GM13977 (cell line): Measurements from ENCODE around the gene ARHGEF1.
"Not testable (repeated sequence)": the region's sequence is repeated elsewhere in the genome, so short reads cannot be mapped to it uniquely, and the experiment has no call there.

ENCODE experiments used
- DNase-seq: peaks from one replicate; pipeline ENCODE4 v3.0.0; 2012; ENCODE audit warnings: low spot score
- in situ Hi-C: fragments of 300-500 bp; cut with MboI; formaldehyde crosslinking; loops from one replicate; pipeline ENCODE4 v1.12.0; 2022; ENCODE audit warnings: low sequenced_read_pairs, low pct_unique_long_range_greater_than_20kb, mixed read lengths, inconsistent platforms; ENCODE audit not compliant: unreplicated experiment
- TF ChIP-seq, protein P1 (sequence below): IDR thresholded peaks from 2 replicates; pipeline ENCODE4 v1.5.1; 2012; ENCODE audit warnings: mild to moderate bottlenecking, control low read depth; ENCODE audit not compliant: insufficient read depth; ENCODE audit errors: extremely low read depth, missing control alignments

The ARHGEF1 gene

DNA sequence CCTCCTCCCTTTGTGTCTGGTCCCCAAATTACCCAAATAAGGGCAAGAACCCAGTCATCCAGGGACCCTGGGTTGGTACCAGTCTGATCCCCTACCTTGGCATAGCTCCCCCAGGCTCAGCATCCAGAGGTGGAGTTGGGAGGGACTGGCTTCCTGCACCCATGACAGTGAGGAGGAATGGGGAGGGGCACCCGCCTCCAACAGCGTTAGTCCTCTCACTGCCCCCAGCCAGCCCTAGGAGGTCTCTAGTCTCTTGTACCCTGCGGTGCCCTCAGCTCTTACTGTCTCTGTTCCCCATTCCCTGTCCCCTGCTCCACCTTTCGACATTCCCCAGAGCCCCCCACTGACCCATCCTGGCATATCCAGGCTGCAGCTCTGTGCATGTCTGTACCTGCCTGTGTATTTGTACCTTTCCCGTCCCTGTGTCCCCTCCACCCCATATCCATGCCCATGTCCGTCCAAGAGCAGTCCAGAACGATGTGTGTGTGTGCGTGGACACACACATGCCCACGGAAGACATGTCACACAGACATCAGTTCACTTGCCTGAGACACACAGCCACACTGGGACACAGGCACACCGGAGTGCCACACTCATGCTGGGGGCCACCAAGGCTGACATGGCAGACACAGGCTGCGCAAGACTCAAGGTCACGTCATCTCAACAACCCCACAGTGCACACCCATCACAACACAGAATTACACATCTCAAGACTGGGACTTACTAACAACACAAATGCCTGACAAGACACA is 27.4 kb downstream of the ARHGEF1 start:
- TF ChIP-seq, protein P1, sequence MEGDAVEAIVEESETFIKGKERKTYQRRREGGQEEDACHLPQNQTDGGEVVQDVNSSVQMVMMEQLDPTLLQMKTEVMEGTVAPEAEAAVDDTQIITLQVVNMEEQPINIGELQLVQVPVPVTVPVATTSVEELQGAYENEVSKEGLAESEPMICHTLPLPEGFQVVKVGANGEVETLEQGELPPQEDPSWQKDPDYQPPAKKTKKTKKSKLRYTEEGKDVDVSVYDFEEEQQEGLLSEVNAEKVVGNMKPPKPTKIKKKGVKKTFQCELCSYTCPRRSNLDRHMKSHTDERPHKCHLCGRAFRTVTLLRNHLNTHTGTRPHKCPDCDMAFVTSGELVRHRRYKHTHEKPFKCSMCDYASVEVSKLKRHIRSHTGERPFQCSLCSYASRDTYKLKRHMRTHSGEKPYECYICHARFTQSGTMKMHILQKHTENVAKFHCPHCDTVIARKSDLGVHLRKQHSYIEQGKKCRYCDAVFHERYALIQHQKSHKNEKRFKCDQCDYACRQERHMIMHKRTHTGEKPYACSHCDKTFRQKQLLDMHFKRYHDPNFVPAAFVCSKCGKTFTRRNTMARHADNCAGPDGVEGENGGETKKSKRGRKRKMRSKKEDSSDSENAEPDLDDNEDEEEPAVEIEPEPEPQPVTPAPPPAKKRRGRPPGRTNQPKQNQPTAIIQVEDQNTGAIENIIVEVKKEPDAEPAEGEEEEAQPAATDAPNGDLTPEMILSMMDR, result no peak
- DNase-seq, result no peak
- in situ Hi-C loops, result no loop called here

DNA sequence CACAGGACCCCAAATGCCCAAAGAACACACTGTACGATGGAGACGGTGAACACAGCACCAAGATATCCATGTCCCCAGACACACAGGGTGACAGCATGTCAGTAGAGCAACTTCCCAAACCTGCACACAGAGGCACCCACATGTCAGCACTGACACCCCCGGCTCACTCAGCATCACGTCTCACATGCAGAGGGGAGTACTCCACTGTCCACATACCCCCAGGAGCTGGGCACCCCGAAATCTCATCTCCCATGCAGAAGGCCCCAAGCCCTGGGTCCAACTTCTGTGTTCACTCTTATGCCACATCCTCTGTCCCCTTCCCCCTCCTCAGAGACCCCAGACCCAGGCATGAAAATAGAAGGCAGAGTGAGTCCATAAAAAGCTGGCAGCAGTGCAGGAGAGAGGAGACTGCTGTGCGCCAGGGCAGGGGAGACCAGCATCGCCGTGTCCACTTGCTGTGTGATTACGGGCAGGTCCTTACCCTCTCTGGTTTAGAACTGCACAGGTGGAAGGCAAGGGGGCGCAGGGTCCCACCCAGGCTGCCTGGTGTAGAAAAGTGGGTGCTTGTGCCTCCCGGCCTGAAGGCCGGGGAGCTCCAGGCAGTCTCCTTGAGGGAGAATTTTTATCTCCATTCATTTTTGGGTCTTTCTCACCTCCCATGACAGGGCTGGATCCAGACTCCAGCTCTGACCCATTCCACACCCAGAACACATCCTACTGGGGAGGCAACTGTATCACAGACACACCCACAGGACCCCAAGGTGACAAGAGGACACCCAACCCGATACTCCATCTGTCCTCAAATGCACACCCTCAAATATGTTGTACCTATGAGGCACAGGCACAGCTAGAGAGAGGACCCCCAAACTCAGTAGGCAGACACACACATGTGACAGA is 28.3 kb downstream of the ARHGEF1 start:
- DNase-seq, result no peak
- in situ Hi-C loops, result no loop called here
- TF ChIP-seq, protein P1, result no peak

DNA sequence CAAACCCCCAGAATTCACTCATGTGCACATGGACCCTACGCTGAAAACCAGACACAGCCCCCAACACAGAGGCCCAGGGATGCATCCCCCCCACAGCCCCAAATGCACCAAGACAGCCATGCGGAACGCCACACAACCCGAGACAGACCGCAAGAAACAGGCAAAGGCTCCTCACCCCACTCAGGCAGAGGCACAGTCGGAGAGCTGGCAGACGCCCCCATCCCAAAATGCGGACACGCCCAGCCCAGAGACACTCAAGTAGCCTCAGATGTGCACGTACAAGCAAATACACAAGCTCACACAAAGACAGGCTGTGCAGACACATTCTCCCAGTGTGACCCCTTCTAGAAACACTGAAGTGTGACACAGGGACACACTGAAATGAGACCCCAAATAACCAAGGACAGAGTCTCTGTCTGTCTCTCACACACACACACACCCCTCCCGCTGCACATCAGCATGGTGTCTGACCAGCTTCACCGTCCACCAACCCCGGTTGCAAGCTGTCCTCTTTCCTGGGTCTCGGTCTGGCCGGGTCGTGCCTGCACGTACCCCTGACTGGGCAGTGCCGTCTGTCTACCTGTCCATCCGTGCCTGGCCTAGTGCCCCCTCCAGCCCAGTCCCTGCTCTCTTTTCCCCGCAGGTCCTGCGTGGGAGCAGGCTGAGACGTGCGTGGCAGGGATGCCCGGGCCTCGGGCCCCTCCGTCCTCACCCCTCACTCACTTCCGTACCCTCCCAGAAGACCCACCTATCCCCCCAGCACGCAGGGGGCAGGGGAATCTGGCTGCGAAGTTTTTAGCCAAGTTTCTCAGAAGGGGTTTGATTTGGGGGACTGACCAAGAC is 29.1 kb downstream of the ARHGEF1 start:
- TF ChIP-seq, protein P1, result no peak
- no peak for DNase-seq
- in situ Hi-C loops, result no loop called here

GRCh38 chr19:41912899-41913537 is 30.0 kb downstream of the ARHGEF1 start:
- no peak for DNase-seq
- TF ChIP-seq, protein P1, result no peak
- in situ Hi-C loops, result no loop called here

DNA sequence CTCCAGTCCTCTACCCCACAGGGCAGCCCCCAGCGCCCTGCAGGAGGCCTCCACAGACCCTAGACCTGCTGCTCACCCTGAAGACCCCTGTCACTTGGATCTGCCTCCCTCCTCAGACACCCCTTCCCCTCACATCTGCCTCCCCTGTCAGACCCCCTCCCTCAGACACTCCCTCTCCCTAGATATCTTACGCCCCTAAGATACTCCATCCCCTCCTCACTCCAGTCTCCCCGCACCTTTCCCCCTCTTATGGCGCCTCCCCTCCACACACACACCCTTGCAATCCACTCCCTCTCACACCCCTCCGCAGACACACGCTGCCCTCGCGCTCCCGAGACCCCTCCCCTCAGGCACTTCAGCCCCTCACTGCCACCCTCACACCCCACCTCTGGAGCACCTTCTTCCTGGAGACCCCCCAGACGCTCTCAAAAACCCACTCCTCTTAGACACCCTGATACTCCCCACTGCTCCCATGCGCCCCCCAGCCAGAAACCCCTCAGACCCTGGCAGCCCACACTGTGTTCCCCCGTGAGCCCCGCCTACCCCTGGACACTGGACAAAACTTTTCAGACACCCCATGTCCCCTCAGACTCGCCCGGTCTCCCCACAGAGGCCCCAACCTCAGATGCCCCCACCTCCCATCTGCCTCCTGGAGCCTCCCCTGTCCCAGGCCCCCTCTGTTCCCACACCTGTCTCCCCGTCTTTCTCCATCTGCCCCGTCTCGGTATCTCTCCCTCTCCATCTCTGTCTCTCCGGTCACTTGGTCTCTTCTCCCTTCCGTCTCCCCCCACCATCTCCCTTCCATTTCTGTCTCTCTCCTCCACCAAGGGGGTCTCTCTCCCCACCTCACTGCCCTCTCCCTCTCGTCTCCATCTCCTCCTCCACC is 30.8 kb downstream of the ARHGEF1 start:
- DNase-seq, result no peak

GRCh38 chr19:41914424-41914834 is 31.4 kb downstream of the ARHGEF1 start:
- DNase-seq, in situ Hi-C loops: not testable (repeated sequence)

More for the DNA sequence above, 30.8 kb downstream of the ARHGEF1 start:
- TF ChIP-seq, protein P1, result no peak
- in situ Hi-C loops, result no loop called here
